Activated CD4-positive, alpha-beta memory T cell treated with anti-CD3 and anti-CD28 coated beads for 36 hours (primary cell): ENCODE results near the gene NSMCE4A. TPM values are rescaled to one million over a fixed set of nuclear protein-coding genes. Genes with fewer than 3 reads are reported as not detected.
"Not testable (repeated sequence)": the region's sequence is repeated elsewhere in the genome, so short reads cannot be mapped to it uniquely, and the experiment has no call there.

Experiments used
- CTCF ChIA-PET: fragments of 350-600 bp; sonication (Branson Sonifier 250); formaldehyde crosslinking; loops from one replicate; lab custom pipeline; 2021; ENCODE audit warnings: antibody characterized with exemption, inconsistent platforms; lab: Charles Lee
- POLR2A ChIA-PET: fragments of 350-600 bp; sonication (Branson Sonifier 250); formaldehyde crosslinking; loops from one replicate; lab custom pipeline; 2021; ENCODE audit warnings: antibody characterized with exemption; lab: Charles Lee
- DNase-seq: peaks from one replicate; pipeline ENCODE4 v3.0.0-alpha.2; 2020
- H3K27ac Mint-ChIP-seq: one replicate; pipeline ENCODE4 v1.8.0; 2021; ENCODE audit warnings: mixed read lengths
- H3K27me3 Mint-ChIP-seq: one replicate; pipeline ENCODE4 v1.8.0; 2021; ENCODE audit warnings: mixed read lengths
- H3K36me3 Mint-ChIP-seq: one replicate; pipeline ENCODE4 v1.8.0; 2021; ENCODE audit warnings: mixed read lengths
- H3K4me1 Mint-ChIP-seq: one replicate; pipeline ENCODE4 v1.8.0; 2021; ENCODE audit warnings: low read depth, mixed read lengths
- H3K4me3 Mint-ChIP-seq: one replicate; pipeline ENCODE4 v1.8.0; 2021; ENCODE audit warnings: mild to moderate bottlenecking, mixed read lengths
- H3K9me3 Mint-ChIP-seq: one replicate; pipeline ENCODE4 v1.8.0; 2021; ENCODE audit warnings: mixed read lengths
- intact Hi-C: fragments of 100-400 bp; cut with micrococcal nuclease; formaldehyde crosslinking; loops from one replicate; pipeline ENCODE4 v1.15.1; 2023
- total RNA-seq, 2 experiments: library from RNA; stranded (reverse); gene quantifications; one replicate each; pipeline ENCODE4 v1.2.3, GENCODE V29; 2021

Gene NSMCE4A
- total RNA-seq, 2 experiments from 2014 or later = 50.8 to 53.9 TPM

DNA sequence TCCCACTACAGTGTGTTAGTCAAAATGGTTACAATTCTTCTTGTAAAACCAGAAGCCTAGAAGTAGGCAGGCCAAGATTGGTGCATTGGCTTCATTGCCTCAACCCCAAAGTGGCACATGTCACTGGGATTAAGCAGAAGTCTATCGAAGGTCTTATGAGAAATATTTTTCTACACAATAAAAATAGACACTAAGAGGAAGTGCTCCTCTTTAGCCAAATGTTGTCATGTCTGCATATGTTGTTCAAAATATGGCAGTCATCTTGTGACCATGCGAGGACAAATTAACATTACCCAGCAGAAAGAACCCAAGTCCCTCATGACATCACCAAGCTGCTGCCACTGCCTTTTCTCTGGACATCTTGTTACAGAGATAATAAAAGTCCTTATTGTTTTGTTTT lies 6.3 kb upstream of the NSMCE4A start:
- Mint-ChIP-seq H3K27ac (no peak overlapping the region), H3K36me3 (peaks cover 11% of the 10 kb centered on the region), H3K4me1 (no peaks in the 10 kb centered on the region), H3K4me3 (no peak overlapping the region), H3K9me3 (peaks cover 19% of the 10 kb centered on the region), H3K27me3 (peaks cover 2% of the 10 kb centered on the region)
- DNase-seq = no peak
- intact Hi-C loops = no loop called here
- POLR2A ChIA-PET = no interaction called here
- CTCF ChIA-PET = no interaction called here

DNA sequence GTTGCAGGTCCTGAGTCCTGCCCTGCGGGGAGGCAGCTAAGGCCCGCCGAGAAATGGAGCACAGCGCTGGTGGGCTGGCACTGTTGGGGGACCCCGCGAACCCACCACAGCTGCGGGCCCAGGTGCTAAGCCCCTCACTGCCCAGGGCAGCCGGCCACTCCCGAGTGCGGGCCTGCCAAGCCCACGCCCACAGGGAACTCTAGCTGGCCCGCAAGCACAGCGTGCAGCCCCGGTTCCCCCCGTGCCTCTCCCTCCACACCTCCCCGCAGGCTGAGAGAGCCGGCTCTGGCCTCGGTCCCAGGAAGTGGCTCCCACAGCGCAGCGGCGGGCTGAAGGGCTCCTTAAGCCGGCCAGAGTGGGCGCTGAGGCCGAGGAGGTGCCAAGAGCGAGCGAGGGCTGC lies 3.5 kb upstream of the NSMCE4A start:
- Mint-ChIP-seq H3K36me3 (peaks cover 4% of the 10 kb centered on the region), H3K4me3 (no peak overlapping the region), H3K9me3 (peaks cover 4% of the 10 kb centered on the region), H3K27ac (no peak overlapping the region), H3K4me1 (peaks cover 5% of the 10 kb centered on the region), H3K27me3 (peaks cover under 1% of the 10 kb centered on the region)
- ChIA-PET POLR2A (no interaction called here), CTCF (no interaction called here)
- intact Hi-C loops = no loop called here
- no peak for DNase-seq

DNA sequence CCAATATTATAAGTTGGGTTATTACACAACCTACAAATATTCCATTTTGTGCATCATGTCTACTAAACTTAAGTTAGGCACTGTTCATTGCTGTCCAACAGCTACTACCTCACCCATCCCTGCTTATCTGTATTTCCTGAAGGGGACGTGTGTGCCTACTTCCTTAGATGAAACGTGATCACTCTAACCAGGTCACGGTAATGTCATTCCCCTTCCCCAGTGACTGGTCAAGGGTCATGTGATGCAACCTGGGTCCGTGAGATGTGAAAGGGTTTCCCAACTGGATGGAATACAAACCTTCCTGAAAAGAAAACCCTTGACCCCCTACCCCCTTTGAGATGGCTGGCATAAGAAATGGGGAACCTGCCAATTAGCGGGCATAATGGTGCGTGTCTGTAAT lies 1.6 kb upstream of the NSMCE4A start:
- POLR2A ChIA-PET = no interaction called here
- CTCF ChIA-PET = no interaction called here
- Mint-ChIP-seq H3K4me1 (peaks cover 17% of the 10 kb centered on the region), H3K27ac (no peak overlapping the region), H3K36me3 (peaks cover 8% of the 10 kb centered on the region), H3K9me3 (peaks cover 4% of the 10 kb centered on the region), H3K4me3 (no peak overlapping the region), H3K27me3 (no peaks in the 10 kb centered on the region)
- no peak for DNase-seq
- intact Hi-C loops = no loop called here

DNA sequence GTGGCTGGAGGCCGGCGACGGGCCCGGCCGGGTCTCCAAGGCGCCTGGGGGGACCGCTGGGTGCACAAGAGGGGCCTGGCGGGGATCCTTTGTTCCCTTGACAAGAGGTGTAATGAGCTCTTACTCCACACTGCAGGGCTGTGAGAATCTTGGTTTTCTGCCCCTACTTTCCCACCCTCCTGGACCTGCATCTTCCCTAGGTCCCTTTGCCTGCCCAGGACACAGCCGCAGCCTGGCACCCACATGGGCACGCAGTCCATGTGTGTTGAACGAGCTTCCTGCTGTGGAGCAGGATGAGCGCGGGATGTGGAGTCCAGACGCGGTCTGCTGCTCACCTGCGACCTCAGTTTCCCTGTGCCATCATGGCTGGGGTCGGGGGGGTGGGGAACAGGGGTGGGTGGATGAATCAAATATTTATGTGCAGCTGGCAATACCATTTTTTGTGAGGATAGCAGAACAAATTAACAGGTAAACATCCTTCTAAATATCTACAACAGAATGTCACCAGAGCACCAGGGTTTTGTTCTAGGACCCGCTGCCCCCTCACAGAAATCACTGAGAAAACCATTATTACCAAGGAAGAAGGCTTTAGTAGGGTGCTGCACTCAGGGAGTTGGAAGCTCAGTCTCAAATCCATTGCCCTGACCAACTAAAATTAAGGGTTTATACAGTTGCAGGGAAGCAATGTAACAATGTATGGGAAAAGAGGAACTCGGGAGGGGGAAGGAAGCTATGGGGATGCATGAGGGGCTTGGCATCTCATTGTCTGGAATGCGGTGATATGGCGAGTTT lies 474 bp upstream of the NSMCE4A start:
- Mint-ChIP-seq H3K4me1 (peaks cover 20% of the 10 kb centered on the region), H3K36me3 (peaks cover 16% of the 10 kb centered on the region), H3K9me3 (peaks cover 4% of the 10 kb centered on the region), H3K4me3 (peak overlapping the region; percentile 67), H3K27ac (peak overlapping the region; percentile 67), H3K27me3 (no peaks in the 10 kb centered on the region)
- POLR2A ChIA-PET = no interaction called here
- intact Hi-C loops = loop anchor here (1.0 kb wide), 1 partner anchor 47 kb away; the partner anchor contains the start of gene ATE1
- CTCF ChIA-PET = interaction anchor here (0.6 to 2.4 kb wide), 4 partner anchors 8 to 448 kb away, joined by 3 to 10 read pairs (median 3); no protein-coding TSS in a partner anchor
- DNase-seq = no peak

DNA sequence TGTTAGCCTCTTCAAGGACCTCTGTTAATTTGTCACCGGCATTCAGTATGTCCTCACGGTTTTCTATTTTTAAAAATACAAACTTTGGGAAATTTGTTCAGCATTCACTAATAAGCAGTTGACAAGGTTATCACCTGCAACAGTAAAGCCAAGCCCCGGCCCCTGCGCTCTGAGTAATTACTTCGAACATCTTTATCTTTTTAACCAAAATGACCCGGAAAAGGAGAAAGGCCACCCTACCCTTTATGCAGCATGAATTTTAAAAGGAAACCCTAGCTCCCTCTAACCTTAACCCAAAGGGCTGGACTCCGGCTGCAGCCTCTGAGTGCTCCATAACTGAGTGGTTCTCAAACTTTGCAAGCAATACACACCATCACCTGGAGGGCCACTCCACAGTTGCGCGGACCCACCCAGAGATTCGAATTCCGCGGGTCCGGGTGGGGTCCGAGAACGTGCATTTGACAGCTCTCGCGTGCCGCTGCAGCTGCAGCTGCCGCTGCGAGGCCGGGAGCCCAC lies 940 bp downstream of the NSMCE4A start:
- intact Hi-C loops = no loop called here
- CTCF ChIA-PET = interaction anchor here (0.8 to 2.4 kb wide), 3 partner anchors 10 to 1025 kb away, joined by 3 to 10 read pairs (median 3); partner anchors contain the start of gene ATE1
- H3K27ac Mint-ChIP-seq = peak overlapping the region; percentile 35
- H3K4me1 Mint-ChIP-seq = peaks cover 20% of the 10 kb centered on the region
- peaks cover 19% of the 10 kb centered on the region for H3K36me3 Mint-ChIP-seq
- no peak for DNase-seq
- peak overlapping the region; percentile 75 for H3K4me3 Mint-ChIP-seq
- POLR2A ChIA-PET = interaction anchor here (2.0 kb wide), 1 partner anchor 46 kb away, joined by 9 read pairs; the partner anchor contains the start of gene ATE1
- peaks cover 4% of the 10 kb centered on the region for H3K9me3 Mint-ChIP-seq
- no peaks in the 10 kb centered on the region for H3K27me3 Mint-ChIP-seq

DNA sequence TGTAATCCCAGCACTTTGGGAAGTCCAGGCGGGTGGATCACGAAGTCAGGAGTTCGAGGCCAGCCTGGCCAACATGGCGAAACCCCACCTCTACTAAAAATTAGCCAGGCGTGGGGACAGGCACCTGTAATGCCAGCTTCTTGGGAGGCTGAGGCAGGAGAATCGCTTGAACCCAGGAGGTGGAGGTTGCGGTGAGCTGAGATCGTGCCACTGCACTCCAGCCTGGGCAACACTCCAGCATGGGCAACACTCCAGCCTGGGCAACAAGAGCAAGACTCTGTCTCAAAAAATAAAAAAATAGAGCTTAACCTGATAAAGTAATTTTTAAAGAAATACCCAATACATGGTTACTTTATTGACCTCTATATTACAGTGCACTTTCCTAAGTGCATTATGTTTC lies 5.9 kb downstream of the NSMCE4A start:
- H3K4me3 Mint-ChIP-seq, POLR2A ChIA-PET, H3K9me3 Mint-ChIP-seq, DNase-seq, intact Hi-C loops, H3K27ac Mint-ChIP-seq, CTCF ChIA-PET, H3K27me3 Mint-ChIP-seq: not testable (repeated sequence)
- peaks cover 37% of the 10 kb centered on the region for H3K36me3 Mint-ChIP-seq
- peaks cover 19% of the 10 kb centered on the region for H3K4me1 Mint-ChIP-seq

DNA sequence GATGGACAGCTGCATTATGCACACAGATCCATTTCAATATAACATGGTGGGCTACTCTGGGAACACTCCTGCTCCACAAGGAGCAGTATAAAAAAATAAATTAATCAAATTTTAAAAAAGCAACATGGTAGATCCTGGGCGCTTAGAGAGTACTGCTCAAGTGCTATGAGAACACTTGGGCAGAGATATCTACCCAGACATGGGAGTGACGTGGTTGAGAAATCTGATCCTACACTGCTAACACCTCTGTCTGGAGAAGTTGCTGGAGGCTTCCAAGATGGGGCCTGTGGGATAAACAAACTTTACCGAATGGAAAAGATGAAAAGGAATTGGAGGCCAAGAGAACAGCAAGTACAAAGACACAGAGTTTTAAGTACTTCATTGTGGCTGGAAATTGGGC lies 9.0 kb downstream of the NSMCE4A start:
- ChIA-PET POLR2A (no interaction called here), CTCF (interaction anchor here (1.3 kb wide), 1 partner anchor 66 kb away, joined by 4 read pairs; no protein-coding TSS in a partner anchor)
- no peaks in the 10 kb centered on the region for H3K4me1 Mint-ChIP-seq
- H3K27ac Mint-ChIP-seq = no peak overlapping the region
- H3K4me3 Mint-ChIP-seq = no peak overlapping the region
- intact Hi-C loops = no loop called here
- no peak for DNase-seq
- no peaks in the 10 kb centered on the region for H3K27me3 Mint-ChIP-seq
- no peaks in the 10 kb centered on the region for H3K9me3 Mint-ChIP-seq
- peaks cover 36% of the 10 kb centered on the region for H3K36me3 Mint-ChIP-seq

DNA sequence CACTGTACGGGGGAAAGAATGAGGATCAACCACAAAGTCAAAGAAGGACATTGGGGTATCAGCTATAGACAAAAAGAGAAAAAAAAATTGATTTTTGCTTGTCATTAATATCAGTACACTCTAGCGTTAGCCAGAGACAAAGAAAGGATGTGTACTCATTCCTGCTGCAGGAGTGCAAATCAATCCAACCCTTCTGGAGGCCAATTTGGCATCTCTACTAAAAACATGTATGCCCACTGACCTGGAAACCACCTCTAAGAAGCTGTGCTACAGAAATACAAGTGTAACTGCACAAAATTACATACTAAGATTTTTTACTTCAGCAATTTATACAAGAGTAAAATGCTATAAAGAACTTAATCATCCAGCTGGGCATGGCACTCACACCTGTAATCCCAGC lies 13.6 kb downstream of the NSMCE4A start:
- no peaks in the 10 kb centered on the region for H3K27me3 Mint-ChIP-seq
- ChIA-PET POLR2A (no interaction called here), CTCF (no interaction called here)
- no peak overlapping the region for H3K4me3 Mint-ChIP-seq
- peaks cover 37% of the 10 kb centered on the region for H3K36me3 Mint-ChIP-seq
- no peaks in the 10 kb centered on the region for H3K9me3 Mint-ChIP-seq
- peaks cover 11% of the 10 kb centered on the region for H3K4me1 Mint-ChIP-seq
- intact Hi-C loops = no loop called here
- no peak for DNase-seq
- H3K27ac Mint-ChIP-seq = no peak overlapping the region

DNA sequence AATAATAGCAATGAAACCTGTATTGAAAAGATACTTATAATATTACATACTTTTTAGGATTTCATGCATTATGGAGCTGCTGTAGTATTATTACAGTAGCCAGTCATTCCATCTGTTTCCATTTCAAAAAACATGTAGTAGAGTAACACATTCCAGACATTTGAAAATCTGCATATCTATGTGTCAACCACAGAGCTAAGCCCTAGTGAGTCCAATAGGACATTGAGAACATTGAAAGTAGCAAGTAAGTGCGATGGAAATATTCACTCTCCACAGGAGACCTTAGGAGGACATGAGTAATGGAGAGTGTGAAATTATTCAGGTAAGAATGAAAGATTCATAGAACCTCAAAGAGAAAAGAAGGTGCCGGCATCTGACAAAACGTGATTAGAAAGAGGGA lies 15.3 kb downstream of the NSMCE4A start:
- intact Hi-C loops = no loop called here
- Mint-ChIP-seq H3K9me3 (no peaks in the 10 kb centered on the region), H3K36me3 (peaks cover 36% of the 10 kb centered on the region), H3K27me3 (no peaks in the 10 kb centered on the region), H3K27ac (no peak overlapping the region), H3K4me3 (no peak overlapping the region), H3K4me1 (peaks cover 14% of the 10 kb centered on the region)
- DNase-seq = no peak
- CTCF ChIA-PET = no interaction called here
- POLR2A ChIA-PET = no interaction called here

DNA sequence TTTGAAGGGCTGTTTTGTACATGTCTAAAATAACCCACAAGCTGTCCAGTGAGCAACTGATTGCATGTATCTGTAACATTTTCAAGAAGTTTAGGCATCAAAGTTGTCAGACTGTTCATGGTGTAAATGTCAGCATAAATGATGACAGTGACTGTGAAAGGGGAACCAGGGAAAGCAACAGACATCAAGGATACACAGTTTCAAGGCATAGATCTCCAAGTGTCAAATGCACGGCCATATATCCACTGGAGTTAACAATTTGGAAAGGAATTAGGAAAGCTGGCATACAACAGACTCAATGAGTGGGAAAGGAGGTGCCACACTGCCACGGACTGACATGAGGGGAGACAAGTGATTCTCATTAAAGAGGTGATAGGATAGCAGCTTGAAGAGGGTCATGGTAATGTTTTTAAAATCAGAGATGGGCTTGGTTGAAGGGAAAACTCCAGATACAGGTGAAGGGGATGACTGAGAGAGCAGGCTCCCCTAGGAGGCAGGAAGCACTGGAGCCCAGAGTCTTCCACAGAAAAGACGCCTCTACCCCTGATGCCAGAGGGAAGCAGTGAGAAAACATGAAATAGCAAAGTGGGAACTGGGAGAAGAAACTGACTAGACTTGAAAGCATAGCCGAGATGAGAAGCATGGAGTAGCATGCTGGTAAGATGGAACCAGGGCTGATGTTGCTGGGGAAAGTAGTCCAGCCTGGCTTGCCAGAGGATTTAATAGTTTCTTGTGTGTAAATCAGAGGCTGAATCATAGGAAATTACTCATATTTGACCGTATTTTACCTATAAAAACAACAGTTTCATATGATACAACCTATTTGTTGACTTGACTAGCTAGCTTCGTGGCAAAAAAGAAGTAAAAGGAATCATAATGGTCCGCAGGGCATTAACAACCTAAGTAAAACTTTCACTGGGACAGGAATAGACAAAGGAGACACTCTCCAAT lies 18.6 kb downstream of the NSMCE4A start:
- ChIA-PET CTCF (no interaction called here), POLR2A (no interaction called here)
- intact Hi-C loops = no loop called here
- no peaks in the 10 kb centered on the region for H3K9me3 Mint-ChIP-seq
- DNase-seq = no peak
- peaks cover 14% of the 10 kb centered on the region for H3K4me1 Mint-ChIP-seq
- no peak overlapping the region for H3K4me3 Mint-ChIP-seq
- no peak overlapping the region for H3K27ac Mint-ChIP-seq
- peaks cover 30% of the 10 kb centered on the region for H3K36me3 Mint-ChIP-seq
- no peaks in the 10 kb centered on the region for H3K27me3 Mint-ChIP-seq

DNA sequence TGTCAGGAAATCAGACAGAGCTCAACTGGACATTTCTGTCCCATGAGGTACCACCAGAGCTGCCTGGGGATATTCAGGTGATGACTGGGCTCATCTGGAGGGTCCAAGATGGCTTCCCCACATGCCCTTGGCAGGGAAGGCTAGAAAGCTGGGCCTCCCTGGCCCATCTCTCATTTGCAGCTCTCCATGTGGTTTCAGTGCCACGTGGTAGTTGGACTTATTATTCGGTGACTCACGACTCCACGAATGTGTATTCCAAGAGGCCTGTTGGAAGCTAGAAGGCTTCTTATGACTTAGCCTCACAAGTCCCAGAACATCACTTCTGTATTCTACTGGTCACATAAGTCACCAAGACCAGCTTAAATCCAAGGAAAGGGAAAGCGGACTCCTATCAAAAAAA lies 22.8 kb downstream of the NSMCE4A start:
- CTCF ChIA-PET = no interaction called here
- Mint-ChIP-seq H3K27ac (no peak overlapping the region), H3K9me3 (no peaks in the 10 kb centered on the region), H3K4me1 (peaks cover 8% of the 10 kb centered on the region), H3K4me3 (no peak overlapping the region), H3K36me3 (peaks cover 20% of the 10 kb centered on the region), H3K27me3 (no peaks in the 10 kb centered on the region)
- intact Hi-C loops = no loop called here
- POLR2A ChIA-PET = no interaction called here
- no peak for DNase-seq

DNA sequence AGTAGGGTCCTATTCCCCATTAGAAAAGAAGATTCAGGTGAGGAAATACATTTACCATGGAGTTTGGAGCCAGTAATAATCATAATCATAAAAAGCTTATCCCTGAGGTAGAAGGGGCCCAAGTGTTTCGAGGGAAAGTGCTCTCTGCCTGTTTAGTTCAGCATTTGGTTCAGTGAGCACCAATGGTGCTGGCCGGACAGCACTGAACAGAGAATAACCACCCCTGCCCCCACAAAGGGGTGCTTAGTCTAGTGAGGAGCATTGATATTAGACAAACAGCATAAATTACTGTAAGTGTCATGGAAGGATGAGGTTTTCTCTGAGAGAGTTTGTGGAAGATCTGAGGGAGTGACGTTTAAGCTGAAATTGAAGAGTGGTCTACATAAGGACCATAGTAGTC lies 25.6 kb downstream of the NSMCE4A start:
- Mint-ChIP-seq H3K27me3 (no peaks in the 10 kb centered on the region), H3K36me3 (peaks cover 3% of the 10 kb centered on the region), H3K27ac (no peak overlapping the region), H3K4me1 (no peaks in the 10 kb centered on the region), H3K9me3 (no peaks in the 10 kb centered on the region), H3K4me3 (no peak overlapping the region)
- DNase-seq = no peak
- POLR2A ChIA-PET = no interaction called here
- CTCF ChIA-PET = no interaction called here
- intact Hi-C loops = no loop called here
